ENCODE measurements around the gene GPC6.
"Not testable (repeated sequence)": the region's sequence is repeated elsewhere in the genome, so short reads cannot be mapped to it uniquely, and the experiment has no call there.

Gene GPC6

DNA sequence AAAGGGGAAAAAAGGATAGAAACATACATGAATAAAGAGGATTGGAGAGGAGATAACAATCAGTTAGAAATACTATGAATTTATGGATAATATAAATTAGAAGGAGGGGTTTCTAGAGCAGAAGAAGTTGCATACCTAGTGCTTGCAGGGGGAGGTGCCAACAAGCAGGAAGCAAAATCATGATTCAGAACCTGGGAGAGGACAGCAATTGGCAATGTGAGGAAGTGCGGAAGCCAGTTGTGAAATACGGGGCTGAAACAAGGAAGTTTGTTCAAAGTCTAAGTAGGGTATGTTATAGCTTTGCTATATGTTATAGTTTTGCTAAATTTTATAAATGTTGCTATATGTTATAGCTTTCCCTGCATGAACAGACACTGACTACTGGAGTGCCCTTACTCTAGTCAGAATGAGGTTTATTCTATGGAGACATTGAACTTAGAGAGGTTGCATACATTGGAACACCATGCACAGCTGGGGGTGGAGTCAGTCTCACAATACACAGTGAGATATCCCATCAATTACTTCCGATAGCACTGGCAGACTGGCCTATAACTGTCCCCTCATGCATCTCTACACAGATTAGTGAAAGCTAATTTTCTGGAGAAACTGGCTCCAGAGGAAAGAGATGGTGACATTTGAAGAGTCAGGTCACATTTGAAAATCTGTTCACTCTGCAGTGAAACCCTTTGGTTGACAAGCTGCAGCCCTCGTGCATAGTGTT is 92.1 kb downstream of the GPC6 start:
- no peak for DNase-seq (ENCODE audit: low spot score)
- no peak for FAIRE-seq

DNA sequence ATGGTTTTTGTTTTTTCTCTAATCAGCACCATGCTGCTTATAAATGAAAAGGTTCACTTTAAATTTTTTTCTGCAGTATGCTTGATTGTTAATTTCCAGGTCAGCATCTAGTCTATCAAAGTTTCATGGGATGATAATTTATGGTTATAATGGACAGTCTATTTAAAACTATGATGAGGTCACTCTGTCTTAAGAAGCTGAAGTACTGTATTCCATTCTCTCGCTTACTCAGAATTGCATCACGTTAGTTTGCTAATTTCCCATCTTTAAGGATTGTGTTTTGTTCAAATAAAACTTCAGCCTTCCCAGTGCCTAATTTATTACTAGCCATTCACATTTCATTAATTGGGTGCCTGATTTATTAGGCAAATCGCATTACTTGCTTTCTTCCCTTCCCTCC is 94.3 kb downstream of the GPC6 start:
- DNase-seq (ENCODE audit: low spot score) (no peak), FAIRE-seq (no peak)

DNA sequence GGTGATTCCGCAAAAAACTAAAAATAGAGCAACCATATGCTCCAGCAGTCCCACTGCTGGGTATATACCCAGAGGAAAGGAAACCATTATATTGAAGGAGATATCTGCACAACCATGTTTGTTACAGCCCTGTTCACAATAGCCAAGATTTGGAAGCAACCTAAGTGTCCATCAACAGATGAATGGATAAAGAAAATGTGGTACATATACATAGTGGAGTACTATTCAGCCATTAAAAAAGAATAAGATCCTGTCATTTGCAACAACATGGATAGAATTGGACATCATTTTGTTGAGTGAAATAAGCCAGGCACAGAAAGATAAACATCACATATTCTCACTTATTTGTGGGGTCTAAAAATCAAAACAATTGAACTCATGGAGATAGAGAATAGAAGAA is 97.3 kb downstream of the GPC6 start:
- not testable (repeated sequence) for DNase-seq (ENCODE audit: low spot score); FAIRE-seq

DNA sequence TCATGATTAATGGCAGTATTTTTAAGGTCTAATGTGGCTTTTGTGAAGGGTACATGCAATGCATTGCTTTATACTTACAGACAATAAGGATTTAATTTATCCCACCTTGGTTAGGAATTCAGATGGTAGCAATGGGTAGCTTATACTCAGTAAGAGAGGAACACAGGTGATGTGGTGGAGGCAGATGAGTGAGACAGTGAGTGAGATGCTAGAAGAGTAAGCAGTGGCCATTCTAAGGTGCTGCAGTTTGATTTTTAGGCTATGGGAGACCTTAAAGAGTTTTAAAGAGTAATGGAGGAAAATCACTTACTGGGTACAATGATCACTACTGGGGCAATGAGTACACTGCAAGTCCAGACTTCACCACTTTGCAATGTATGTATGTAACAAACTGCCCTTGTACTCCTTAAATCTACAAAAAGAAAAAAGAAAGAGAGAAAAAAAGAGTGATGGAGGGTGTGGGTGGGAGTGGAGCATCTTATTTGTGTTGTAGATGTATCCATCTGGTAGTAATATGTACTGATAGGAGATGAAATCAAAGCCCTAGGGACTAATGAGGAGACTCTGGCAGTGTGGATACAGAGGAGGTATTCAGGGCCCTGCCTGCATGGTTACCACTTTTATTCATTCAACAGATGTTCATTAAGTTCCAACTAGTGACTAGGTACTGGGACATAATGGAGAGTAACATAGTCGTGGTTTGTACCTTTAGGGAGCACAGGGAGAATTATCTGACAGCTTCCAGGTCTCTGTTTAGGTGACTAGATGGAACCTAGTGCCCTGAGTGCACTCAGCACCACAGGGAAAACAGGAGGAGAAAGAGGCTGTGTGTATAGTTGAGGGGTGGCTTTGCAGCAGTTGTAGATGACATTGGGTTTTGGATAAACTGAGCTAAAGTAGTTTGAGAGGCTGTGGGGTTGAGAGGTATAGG is 99.0 kb downstream of the GPC6 start:
- FAIRE-seq: no peak
- no peak for DNase-seq (ENCODE audit: low spot score)

DNA sequence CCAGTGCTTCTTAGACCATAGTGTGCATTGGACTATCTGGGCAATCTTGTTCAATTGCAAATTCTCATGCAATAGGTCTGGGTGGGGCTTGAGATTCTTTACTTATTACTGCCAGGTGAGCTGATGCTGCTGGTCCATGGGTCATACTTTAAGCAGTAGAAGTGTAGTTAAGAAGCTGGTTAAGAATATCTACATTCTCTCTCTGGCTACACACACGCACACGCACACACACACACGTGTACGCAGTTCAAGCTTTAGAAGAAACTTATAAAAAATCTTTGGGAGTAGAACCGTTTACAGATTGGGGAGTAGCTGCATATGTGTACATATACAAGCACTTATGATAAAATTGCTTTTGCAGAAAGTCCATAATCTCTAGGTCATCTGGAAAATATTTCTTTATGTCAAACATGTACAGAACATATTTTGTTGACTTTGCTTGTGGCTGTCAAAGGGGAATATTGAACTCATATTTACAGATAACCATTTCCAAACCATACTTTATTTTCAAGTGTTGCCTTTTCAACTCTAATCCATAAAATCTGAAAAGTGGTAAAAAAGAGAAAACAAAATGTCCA is 99.7 kb downstream of the GPC6 start:
- FAIRE-seq (no peak), DNase-seq (ENCODE audit: low spot score) (no peak)

DNA sequence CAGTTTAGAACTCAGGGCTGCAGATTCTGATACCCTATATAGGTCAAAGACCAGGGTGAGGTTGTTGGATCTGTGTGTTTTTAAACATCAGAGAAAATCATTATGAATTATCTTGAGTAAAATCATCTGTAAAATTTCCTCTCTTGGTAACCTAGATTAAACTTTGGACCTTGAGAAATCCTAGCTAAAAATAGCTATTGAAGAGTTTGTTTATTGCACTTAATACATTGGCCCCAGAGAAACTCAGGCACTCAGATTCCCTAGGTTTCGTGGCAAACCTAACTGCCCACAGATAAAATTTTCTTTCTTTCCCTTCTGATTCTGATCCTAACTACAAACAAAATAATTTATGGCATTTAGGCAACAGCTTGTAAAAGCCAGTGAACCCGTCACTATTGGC is 102.3 kb downstream of the GPC6 start:
- FAIRE-seq (no peak), DNase-seq (ENCODE audit: low spot score) (no peak)

DNA sequence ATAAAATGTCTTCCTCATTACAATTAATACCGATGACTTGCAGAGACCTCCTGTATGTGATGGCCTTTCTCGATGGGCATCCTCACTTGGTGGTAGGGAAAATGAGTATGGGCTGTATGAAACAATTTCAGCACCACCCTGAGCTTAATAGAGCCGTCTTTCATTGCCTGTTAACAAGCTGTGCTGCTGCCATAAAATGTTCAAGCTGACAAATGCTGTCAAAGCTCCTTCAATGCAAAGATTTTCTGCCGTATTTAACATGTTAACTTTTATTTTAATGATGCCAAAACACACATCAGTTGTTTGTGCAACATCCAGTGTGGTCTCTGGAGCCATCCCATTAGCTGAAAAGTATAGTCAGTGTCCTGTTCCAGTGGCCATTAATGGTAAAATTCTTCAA is 110.1 kb downstream of the GPC6 start:
- FAIRE-seq (no peak), DNase-seq (ENCODE audit: low spot score) (no peak)

DNA sequence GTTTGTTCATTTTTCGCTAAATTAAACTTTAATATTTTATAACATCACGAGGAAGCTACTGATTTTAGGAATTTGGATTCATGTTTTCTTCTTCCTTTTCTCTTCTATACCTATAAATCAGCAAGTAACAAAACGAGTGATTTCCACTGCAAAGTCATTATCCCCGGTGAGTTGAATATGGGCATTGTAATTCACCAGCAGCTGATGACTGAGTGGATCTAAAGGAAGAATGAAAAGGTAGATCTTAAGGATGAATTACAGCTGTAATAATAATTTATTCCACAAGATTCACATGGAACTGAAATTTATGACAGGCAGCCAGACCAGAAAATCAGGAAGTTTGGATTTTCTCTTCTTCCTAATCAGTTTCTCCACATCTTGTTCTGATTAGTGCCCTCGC is 111.4 kb downstream of the GPC6 start:
- DNase-seq (ENCODE audit: low spot score) (no peak), FAIRE-seq (no peak)

DNA sequence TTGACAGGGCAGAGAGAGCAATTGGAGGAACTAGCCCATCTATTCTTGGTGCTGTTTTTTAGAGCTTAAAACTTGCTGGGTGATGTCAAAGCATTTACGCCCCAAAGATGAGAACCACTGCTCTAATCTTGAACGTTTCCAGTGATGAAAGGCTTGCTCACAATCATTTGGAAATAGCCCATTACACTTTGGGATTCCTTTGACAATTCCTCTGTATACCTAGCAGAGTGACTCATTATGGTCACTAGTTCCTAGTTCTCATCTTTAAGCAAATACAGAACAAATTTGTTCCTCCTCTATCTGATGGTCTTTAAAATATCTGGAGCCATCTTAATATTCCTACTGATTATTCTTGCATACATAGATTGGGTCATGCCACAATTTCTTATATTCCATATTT is 112.3 kb downstream of the GPC6 start:
- DNase-seq (ENCODE audit: low spot score): peak; percentile 7
- peak; percentile 54 for FAIRE-seq

DNA sequence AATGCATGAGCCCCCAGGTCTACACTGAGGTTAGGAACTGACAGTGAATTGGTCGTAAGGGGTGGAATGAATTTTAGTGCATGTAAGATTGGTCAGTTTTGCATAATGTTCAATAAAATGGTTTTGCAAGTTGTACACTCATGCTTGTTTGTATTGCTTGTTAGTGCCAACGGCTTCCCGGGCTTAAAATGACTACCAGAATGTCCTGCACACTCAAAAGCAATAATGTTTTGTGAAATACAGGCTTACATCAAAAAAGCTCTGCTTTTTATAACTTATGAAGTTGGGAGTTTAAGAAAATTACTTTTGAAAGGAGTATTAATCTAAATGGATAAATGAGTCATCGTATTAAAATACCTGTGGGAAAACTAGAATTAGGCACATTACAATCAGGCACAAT is 112.9 kb downstream of the GPC6 start:
- FAIRE-seq: no peak
- DNase-seq (ENCODE audit: low spot score): no peak

DNA sequence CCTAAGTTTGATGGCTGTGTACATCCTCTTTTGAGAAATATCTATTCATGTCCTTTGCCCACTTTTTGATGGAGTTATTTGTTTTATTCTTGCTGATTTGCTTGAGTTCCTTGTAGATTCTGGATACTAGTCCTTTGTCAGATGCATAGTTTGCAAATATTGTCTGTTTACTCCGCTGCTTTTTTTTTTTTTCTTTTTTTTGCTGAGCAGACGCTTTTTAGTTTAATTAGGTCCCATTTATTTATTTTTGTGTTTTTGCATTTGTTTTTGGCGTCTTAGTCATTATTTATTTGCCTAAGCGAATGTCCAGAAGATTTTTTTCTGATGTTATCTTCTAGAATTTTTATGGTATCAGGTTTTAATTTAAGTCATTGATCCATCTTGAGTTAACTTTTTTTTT is 114.9 kb downstream of the GPC6 start:
- no peak for DNase-seq (ENCODE audit: low spot score)
- no peak for FAIRE-seq

DNA sequence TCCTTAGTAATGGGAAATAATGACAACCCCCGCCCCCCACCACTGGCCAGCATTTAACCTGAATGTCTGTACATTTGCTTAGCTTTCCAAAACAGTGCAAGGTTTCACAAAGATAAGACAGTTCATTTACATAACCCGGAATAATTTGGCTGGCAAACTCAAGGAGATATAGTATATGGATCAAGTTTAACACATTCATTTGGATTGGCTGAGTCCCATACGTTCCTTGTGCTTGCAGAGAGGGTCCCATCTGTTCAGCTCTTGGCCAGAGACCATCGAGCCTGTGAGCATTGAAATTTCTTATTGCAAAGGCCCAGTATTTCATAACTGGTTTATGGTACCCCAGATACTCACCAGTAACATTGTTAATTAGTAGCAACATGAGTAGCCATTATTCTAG is 116.5 kb downstream of the GPC6 start:
- no peak for FAIRE-seq

DNA sequence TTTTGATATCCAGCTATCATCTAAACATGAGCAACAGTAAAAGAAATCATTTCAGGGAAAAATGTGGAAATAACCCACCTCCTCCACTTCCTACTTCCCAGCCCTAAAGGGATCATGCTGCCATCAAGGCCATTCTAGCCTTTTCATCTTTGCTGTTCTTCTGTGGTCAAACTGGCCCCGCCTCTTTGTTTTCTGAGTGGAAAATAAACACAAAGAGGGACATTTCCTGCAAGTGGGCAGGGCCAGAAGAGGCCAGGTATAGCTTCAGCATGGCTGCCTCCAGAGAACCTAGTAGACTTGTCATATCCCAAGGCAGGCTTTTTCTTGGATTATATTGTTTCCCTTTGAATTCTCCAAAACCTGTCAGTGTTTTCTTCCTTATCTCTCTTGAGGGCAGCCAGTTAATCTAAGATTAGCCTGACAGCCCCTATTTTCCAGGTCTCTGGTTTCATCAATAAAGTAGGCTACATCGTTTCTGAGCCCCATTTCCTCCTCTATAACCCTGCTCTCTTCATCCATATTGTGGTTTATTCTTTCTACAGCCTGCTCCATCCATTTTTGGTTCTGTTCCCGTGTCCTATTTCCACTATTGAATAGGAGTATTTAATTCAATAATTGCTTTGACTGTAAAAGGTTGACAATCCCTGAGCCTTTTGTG is 117.6 kb downstream of the GPC6 start:
- DNase-seq (ENCODE audit: low spot score): no peak
- FAIRE-seq: no peak

More for the DNA sequence above, 116.5 kb downstream of the GPC6 start:
- no peak for DNase-seq (ENCODE audit: low spot score)

DNA sequence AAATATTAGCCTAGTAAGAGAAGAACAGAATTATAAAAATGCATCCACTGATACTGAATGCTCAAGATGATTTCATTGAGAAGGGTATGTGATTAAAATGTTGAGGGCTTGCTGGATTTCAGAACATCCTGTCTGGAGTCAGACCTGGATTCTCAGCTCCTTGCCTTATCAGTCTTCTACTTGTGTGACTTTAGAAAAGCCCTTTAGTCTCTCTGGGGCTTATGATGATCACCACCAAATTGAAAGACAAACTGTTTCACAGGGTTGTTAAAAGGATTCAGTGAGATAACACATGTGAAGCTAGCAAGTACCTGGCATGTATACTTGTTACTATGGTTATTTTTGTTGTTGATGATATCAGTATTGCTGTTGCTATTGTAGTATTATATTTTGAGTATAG is 118.4 kb downstream of the GPC6 start:
- FAIRE-seq: no peak

DNA sequence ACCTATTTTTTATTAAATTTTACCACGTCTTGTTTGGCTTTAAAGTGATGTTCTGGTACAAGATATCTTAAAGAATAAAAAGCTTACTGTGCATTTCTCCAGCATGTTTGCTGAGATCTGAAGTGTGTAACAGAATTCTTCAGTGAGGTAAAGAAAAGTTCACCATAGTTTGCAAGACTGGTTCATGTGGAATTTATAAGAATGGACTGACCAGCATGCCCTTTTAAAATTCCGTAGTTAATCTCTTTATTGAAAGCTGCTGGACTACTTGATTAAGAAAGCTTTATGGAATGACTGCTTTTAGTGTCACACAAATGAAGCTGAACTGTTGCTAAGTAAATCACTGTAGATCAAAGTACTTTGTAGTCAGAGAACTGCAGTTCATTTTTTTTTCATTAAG is 119.2 kb downstream of the GPC6 start:
- no peak for FAIRE-seq
- no peak for DNase-seq (ENCODE audit: low spot score)

More for the DNA sequence above, 118.4 kb downstream of the GPC6 start:
- DNase-seq (ENCODE audit: low spot score): no peak

DNA sequence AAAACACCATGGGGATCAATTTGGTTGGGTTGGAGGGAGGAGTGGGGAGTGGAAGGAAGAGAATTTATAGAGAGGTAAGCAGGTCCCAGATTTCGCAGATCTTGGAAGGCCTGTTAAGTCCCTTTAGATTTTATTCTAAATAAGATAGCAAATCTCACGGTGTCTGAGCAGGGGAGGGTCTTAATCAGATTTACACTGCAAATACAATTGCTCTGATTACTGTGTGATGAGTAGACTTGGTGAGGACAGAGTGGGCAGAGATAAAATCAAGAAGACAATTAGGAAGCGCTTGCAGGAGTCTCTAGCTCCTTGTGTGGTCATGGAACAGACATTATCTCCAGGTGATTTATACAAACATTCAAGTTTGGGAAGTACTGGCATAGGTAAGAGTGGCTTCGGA is 126.0 kb downstream of the GPC6 start:
- FAIRE-seq: no peak
- DNase-seq (ENCODE audit: low spot score): no peak

DNA sequence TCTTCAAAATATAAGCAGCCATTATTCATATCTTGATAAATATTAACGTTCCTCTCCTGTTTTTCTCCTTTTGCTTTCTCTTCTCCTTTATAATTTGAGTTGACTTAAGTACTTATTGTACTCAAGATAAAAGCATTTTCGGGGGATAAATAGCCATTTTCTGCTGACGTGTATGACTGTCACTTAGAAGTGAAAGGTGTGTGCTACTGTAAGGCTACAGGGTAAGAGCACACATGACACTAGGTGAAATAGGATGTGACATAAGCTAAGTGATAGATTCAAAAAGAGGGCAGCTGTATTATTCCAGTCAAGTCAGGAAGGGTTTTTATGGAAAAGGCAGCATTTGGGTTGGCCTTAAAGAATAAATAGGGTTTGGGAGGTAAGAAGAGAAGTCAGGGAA is 128.5 kb downstream of the GPC6 start:
- FAIRE-seq (no peak), DNase-seq (ENCODE audit: low spot score) (no peak)

DNA sequence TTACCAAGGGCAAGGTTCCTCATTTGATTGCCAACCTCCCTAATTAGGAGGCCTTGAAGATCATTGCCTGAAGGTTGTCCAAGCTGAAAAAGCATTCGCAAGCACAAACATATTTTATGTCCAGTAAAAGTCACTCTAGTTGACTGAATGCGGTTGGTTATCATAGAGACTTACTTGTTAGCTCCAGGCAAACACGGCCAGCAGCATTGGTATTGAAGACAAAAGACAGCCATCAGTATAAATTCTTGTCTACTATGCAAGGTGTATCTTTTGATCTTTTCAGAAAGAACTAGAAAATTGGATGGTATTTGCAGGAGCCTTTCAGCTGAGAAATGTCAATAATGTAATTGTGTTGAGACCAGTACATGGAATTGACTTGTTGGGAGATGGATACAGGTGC is 129.9 kb downstream of the GPC6 start:
- no peak for DNase-seq (ENCODE audit: low spot score)
- no peak for FAIRE-seq

DNA sequence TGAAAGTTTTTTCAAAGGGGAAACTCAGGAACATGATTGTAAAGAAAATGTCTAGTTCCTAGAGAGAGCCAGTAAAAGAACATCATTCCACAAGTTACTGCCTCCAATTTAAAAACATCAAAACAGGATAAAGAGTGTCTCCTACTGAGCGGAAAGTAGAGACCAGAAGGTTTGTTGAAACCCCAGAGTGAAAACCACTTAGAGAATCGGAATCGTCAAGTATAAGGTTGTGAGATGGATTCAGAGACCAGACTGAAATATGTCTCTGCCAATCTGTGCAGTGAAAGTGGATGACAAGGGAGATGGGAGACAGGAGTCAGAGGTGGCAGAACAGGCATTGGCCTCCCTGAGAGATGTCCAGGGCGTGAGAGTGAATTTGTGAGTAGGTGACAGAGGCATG is 133.4 kb downstream of the GPC6 start:
- no peak for FAIRE-seq
- DNase-seq (ENCODE audit: low spot score): no peak

DNA sequence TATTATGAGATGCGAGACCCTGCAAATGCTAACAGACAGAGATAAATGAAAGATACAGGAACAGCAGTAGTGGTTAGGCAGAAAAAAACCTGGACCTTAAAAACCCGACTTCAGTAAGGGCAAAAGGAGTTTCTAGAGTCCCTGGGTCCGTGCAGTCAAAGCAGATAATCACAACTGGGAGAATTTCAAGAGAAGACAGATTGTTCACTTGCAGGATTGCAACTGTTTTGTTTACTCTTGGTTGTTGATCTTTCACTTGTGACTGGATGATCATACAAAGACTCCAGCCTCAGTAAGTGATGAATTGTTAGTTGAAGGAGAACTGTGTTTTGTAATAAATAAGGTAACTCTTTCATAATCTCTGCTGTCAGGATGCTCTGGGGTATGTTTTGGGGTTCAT is 135.1 kb downstream of the GPC6 start:
- FAIRE-seq: no peak
- DNase-seq (ENCODE audit: low spot score): no peak

DNA sequence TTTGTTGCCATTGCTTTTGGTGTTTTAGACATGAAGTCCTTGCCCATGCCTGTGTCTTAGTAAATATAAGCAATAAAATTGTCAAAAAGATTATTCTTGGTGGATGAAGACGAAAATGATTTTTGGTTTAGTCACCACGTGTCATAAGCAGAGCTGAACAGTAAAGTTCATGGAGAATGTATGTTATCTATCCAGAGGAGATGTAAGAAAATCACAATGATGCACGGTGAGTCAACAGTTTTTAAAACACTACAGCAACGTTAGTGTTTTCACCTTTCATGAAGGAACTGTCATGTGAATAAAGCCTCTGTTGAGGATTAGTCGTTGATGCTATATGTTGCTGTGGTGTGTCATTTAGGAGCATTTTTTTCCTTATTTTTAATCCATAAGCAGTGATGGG is 137.6 kb downstream of the GPC6 start:
- FAIRE-seq: no peak
- peak; percentile 31 for DNase-seq (ENCODE audit: low spot score)

DNA sequence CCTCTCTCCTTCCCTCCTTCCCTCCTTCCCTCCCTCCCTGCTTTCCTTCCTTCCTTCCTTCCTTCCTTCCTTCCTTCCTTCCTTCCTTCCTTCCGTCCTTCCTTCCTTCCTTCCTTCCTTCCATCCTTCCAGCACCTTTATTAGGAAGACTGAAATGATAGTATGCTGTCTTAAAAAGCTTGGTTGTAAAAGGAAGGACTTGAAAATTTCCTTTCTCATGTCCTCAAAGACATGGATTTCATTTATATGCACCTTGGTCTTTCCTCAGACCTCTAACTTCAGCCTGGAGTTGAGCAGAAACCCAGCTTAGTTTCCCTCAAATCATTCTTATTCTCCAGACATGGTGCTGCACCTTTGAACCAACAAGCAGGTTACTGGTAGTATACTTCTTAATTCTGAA is 141.7 kb downstream of the GPC6 start:
- DNase-seq (ENCODE audit: low spot score) (no peak), FAIRE-seq (no peak)

All from RCC 7860 (cell line).